Smooth muscle cell (in vitro differentiated cells): Measurements from ENCODE around the gene CYTH4. TPM values are rescaled to one million over a fixed set of nuclear protein-coding genes. Genes with fewer than 3 reads are reported as not detected.

Experiments used
- DNase-seq: peaks from one replicate; lab custom pipeline; 2025; ENCODE audit not compliant: unreplicated experiment; lab: John Stamatoyannopoulos, UW
- H2AFZ ChIP-seq: fragments of 200-600 bp; sonication (generic); 2 replicates; pipeline ENCODE4 v1.6.0; 2016; ENCODE audit warnings: antibody characterized with exemption, low read depth, mild to moderate bottlenecking
- H3F3A ChIP-seq: fragments of 200-600 bp; sonication (generic); 2 replicates; pipeline ENCODE4 v1.6.0; 2017; ENCODE audit warnings: antibody characterized with exemption, low read depth
- H3K27ac ChIP-seq: fragments of 200-600 bp; sonication (generic); 2 replicates; pipeline ENCODE4 v1.5.1; 2016; ENCODE audit warnings: low read depth, mild to moderate bottlenecking
- H3K27me3 ChIP-seq: fragments of 200-600 bp; sonication (generic); 2 replicates; pipeline ENCODE4 v1.6.1; 2016; ENCODE audit warnings: low read depth, mild to moderate bottlenecking
- H3K36me3 ChIP-seq: fragments of 200-600 bp; sonication (generic); 2 replicates; pipeline ENCODE4 v1.5.1; 2016; ENCODE audit warnings: low read depth
- H3K4me1 ChIP-seq: fragments of 200-600 bp; sonication (generic); 2 replicates; pipeline ENCODE4 v1.5.1; 2016; ENCODE audit warnings: low read depth
- H3K4me2 ChIP-seq: fragments of 200-600 bp; sonication (generic); 2 replicates; pipeline ENCODE4 v1.6.0; 2016; ENCODE audit warnings: mild to moderate bottlenecking
- H3K4me3 ChIP-seq: fragments of 200-600 bp; sonication (generic); 2 replicates; pipeline ENCODE4 v1.5.1; 2016; ENCODE audit warnings: mild to moderate bottlenecking
- H3K79me2 ChIP-seq: fragments of 200-600 bp; sonication (generic); 2 replicates; pipeline ENCODE4 v1.6.0; 2016; ENCODE audit warnings: low read depth, mild to moderate bottlenecking
- H3K9ac ChIP-seq: fragments of 200-600 bp; sonication (generic); 2 replicates; pipeline ENCODE4 v1.6.0; 2016; ENCODE audit warnings: low read depth
- H3K9me3 ChIP-seq: fragments of 200-600 bp; sonication (generic); replicated peaks from 2 replicates; pipeline ENCODE4 v1.5.1; 2016; ENCODE audit warnings: low read depth
- H4K20me1 ChIP-seq: fragments of 200-600 bp; sonication (generic); 2 replicates; pipeline ENCODE4 v1.6.0; 2016; ENCODE audit warnings: low read depth
- CTCF ChIP-seq: fragments of 200-600 bp; sonication (generic); IDR thresholded peaks from 2 replicates; pipeline ENCODE4 v1.5.1; 2017; ENCODE audit warnings: borderline replicate concordance, mild to moderate bottlenecking, antibody characterized with exemption; ENCODE audit not compliant: insufficient read depth, poor library complexity, severe bottlenecking
- whole genome bisulfite sequencing: methylation state at CpG from one replicate; pipeline ENCODE4 v1.1.7; 2016; ENCODE audit warnings: low lambda C conversion rate; 5-methylcytosine and 5-hydroxymethylcytosine counted together
- polyA plus RNA-seq: library from polyadenylated mRNA; unstranded; fragments of >200 nt; fragmentation: Nextera tagmentation; extraction: Ambion mirVana; gene quantifications from 2 replicates; pipeline ENCODE4 v1.2.1, GENCODE V29; 2016
- total RNA-seq: library from RNA; depleted of rRNA; stranded (reverse); fragments of >200 nt; gene quantifications from 2 replicates; pipeline ENCODE4 v1.2.3, GENCODE V29; 2014

CYTH4 gene
- total and polyA plus RNA-seq, 2 experiments from 2014 or later = not detected

- H3K27me3 ChIP-seq = peaks cover 6% of the 10 kb centered on the region
- no peaks in the 10 kb centered on the region for H3K79me2 ChIP-seq
- H3K36me3 ChIP-seq = no peaks in the 10 kb centered on the region
- H3K4me2 ChIP-seq = no peak overlapping the region
- TF ChIP-seq CTCF = no peak
- no peaks in the 10 kb centered on the region for H3K9me3 ChIP-seq
- H3K4me1 ChIP-seq = no peaks in the 10 kb centered on the region
- no peaks in the 10 kb centered on the region for H4K20me1 ChIP-seq
- no peak for DNase-seq
- no peak overlapping the region for H3K9ac ChIP-seq
- 61% methylated on average over 3 of the region's 3 CpGs for WGBS
- peaks cover 5% of the 10 kb centered on the region for H3F3A ChIP-seq
- H2AFZ ChIP-seq = no peak overlapping the region
- H3K4me3 ChIP-seq = no peak overlapping the region
- no peak overlapping the region for H3K27ac ChIP-seq
These were observed 68.9 kb downstream of the CYTH4 start for GRCh38 chr22:37351232-37351631.

- Histone ChIP-seq H3K9ac (no peak overlapping the region), H3K4me3 (no peak overlapping the region), H3K27me3 (peaks cover 6% of the 10 kb centered on the region), H3F3A (no peaks in the 10 kb centered on the region), H3K9me3 (no peaks in the 10 kb centered on the region), H3K4me1 (no peaks in the 10 kb centered on the region), H3K36me3 (no peaks in the 10 kb centered on the region), H3K27ac (no peak overlapping the region), H2AFZ (no peak overlapping the region), H3K79me2 (no peaks in the 10 kb centered on the region), H4K20me1 (no peaks in the 10 kb centered on the region), H3K4me2 (no peak overlapping the region)
- no peak for TF ChIP-seq CTCF
- DNase-seq = no peak
- WGBS = 90% methylated on average over 7 of the region's 7 CpGs
These were observed 70.2 kb downstream of the CYTH4 start for GRCh38 chr22:37352481-37352880.

- Histone ChIP-seq H3K4me2 (no peak overlapping the region), H2AFZ (no peak overlapping the region), H3K79me2 (no peaks in the 10 kb centered on the region), H3K9ac (no peak overlapping the region), H3K4me3 (no peak overlapping the region), H3K4me1 (no peaks in the 10 kb centered on the region), H4K20me1 (no peaks in the 10 kb centered on the region), H3K27ac (no peak overlapping the region), H3K27me3 (peaks cover 6% of the 10 kb centered on the region), H3K36me3 (no peaks in the 10 kb centered on the region), H3F3A (no peaks in the 10 kb centered on the region), H3K9me3 (no peaks in the 10 kb centered on the region)
- 87% methylated on average over 16 of the region's 16 CpGs for WGBS
- TF ChIP-seq CTCF = no peak
- DNase-seq = no peak
These were observed 71.5 kb downstream of the CYTH4 start for GRCh38 chr22:37353839-37354238.

GRCh38 chr22:37354261-37354660 is 72.0 kb downstream of the CYTH4 start:
- no peak for TF ChIP-seq CTCF
- Histone ChIP-seq H2AFZ (no peak overlapping the region), H3K4me1 (no peaks in the 10 kb centered on the region), H3K9me3 (no peaks in the 10 kb centered on the region), H3F3A (no peaks in the 10 kb centered on the region), H3K27ac (no peak overlapping the region), H3K4me2 (no peak overlapping the region), H3K9ac (no peak overlapping the region), H3K27me3 (peaks cover 6% of the 10 kb centered on the region), H3K36me3 (no peaks in the 10 kb centered on the region), H3K79me2 (no peaks in the 10 kb centered on the region), H4K20me1 (no peaks in the 10 kb centered on the region), H3K4me3 (no peak overlapping the region)
- WGBS = 82% methylated on average over 4 of the region's 4 CpGs
- no peak for DNase-seq
